NB4 (cell line): ENCODE results near the gene KRTDAP.

Experiments
- CTCF ChIP-seq: IDR thresholded peaks from one replicate; pipeline ENCODE4 v1.5.1; 2012; ENCODE audit warnings: low read depth, low read length
- MAX ChIP-seq: IDR thresholded peaks from 2 replicates; pipeline ENCODE4 v1.6.1; 2011; ENCODE audit warnings: low read depth, low read length

- TF ChIP-seq CTCF = no peak
- no peak for TF ChIP-seq MAX
Measured at GRCh38 chr19:35529241-35530218, 39.3 kb upstream of the KRTDAP start.
